Neural progenitor cell (in vitro differentiated cells): ENCODE measurements around the gene LSM8. TPM values are rescaled to one million over a fixed set of nuclear protein-coding genes. Genes with fewer than 3 reads are reported as not detected.
"Not testable (repeated sequence)": the region's sequence is repeated elsewhere in the genome, so short reads cannot be mapped to it uniquely, and the experiment has no call there.

Experiments
- DNase-seq: peaks from one replicate; pipeline ENCODE4 v3.0.0-alpha.2; 2016; ENCODE audit warnings: low spot score
- H2AFZ ChIP-seq: fragments of 200-600 bp; sonication (generic); replicated peaks from 2 replicates; pipeline ENCODE4 v1.6.1; 2016; ENCODE audit warnings: antibody characterized with exemption
- H3F3A ChIP-seq: fragments of 200-600 bp; sonication (generic); 2 replicates; pipeline ENCODE4 v1.6.1; 2016; ENCODE audit warnings: antibody characterized with exemption, low read depth
- H3K27ac ChIP-seq: fragments of 200-600 bp; sonication (generic); 2 replicates; pipeline ENCODE4 v1.5.1; 2016; ENCODE audit warnings: mild to moderate bottlenecking
- H3K27me3 ChIP-seq: fragments of 200-600 bp; sonication (generic); 2 replicates; pipeline ENCODE4 v1.6.1; 2016; ENCODE audit warnings: mild to moderate bottlenecking, moderate library complexity
- H3K36me3 ChIP-seq: fragments of 200-600 bp; sonication (generic); 2 replicates; pipeline ENCODE4 v1.5.1; 2016
- H3K4me1 ChIP-seq: fragments of 200-600 bp; sonication (generic); 2 replicates; pipeline ENCODE4 v1.6.1; 2016; ENCODE audit warnings: mixed run types
- H3K4me2 ChIP-seq: fragments of 200-600 bp; sonication (generic); 2 replicates; pipeline ENCODE4 v1.6.1; 2016
- H3K4me3 ChIP-seq: fragments of 200-600 bp; sonication (generic); 2 replicates; pipeline ENCODE4 v1.5.1; 2016
- H3K79me2 ChIP-seq: fragments of 200-600 bp; sonication (generic); 2 replicates; pipeline ENCODE4 v1.6.1; 2016; ENCODE audit warnings: low read depth
- H3K9ac ChIP-seq: fragments of 200-600 bp; sonication (generic); 2 replicates; pipeline ENCODE4 v1.6.1; 2016
- H3K9me3 ChIP-seq: fragments of 200-600 bp; sonication (generic); 2 replicates; pipeline ENCODE4 v1.5.1; 2016; ENCODE audit warnings: low read depth
- H4K20me1 ChIP-seq: fragments of 200-600 bp; sonication (generic); 2 replicates; pipeline ENCODE4 v1.6.1; 2016; ENCODE audit warnings: low read depth
- H3K27ac Mint-ChIP-seq: 3 replicates; pipeline ENCODE4 v1.8.0; 2021; ENCODE audit warnings: mixed read lengths
- H3K27me3 Mint-ChIP-seq: 2 replicates; pipeline ENCODE4 v1.8.0; 2022; ENCODE audit warnings: low read depth, mild to moderate bottlenecking, inconsistent platforms, moderate library complexity, mixed read lengths; ENCODE audit not compliant: insufficient read depth
- H3K36me3 Mint-ChIP-seq: 3 replicates; pipeline ENCODE4 v1.8.0; 2021; ENCODE audit warnings: mixed read lengths
- H3K4me1 Mint-ChIP-seq: 3 replicates; pipeline ENCODE4 v1.8.0; 2021; ENCODE audit warnings: mixed read lengths
- H3K4me3 Mint-ChIP-seq: 3 replicates; pipeline ENCODE4 v1.8.0; 2021; ENCODE audit warnings: mild to moderate bottlenecking, moderate library complexity, mixed read lengths
- H3K9me3 Mint-ChIP-seq: 3 replicates; pipeline ENCODE4 v1.8.0; 2020; ENCODE audit warnings: mixed read lengths
- total RNA-seq: library from RNA; depleted of rRNA; stranded (reverse); fragments of >200 nt; gene quantifications from 2 replicates; pipeline ENCODE4 v1.2.3, GENCODE V29; 2015; ENCODE audit warnings: low replicate concordance
- TF ChIP-seq, protein P1 (sequence below): fragments of 200-600 bp; sonication (generic); IDR thresholded peaks from 2 replicates; pipeline ENCODE4 v1.5.1; 2017; ENCODE audit warnings: antibody characterized with exemption, mild to moderate bottlenecking

Gene LSM8
- total RNA-seq, 1 donor from 2014 or later, result 84.7 TPM

DNA sequence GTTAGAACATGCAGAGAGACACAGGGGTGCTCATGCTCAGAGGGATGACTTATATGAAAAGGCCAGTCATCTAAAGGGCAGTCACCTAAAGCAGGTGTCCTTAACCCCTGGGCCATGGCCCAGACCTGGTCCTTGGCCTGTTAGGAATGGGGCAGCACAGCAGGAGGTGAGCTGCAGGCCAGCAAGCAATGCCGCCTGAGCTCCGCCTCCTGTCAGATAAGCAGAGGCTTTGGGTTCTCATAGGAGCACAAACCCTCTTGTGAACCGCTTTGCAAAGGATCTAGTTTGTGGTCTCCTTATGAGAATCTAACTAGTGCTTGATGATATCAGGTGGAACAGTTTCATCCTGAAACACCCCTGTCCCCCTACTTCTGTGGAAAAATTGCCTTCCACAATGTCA is 55.0 kb downstream of the LSM8 start:
- peak; percentile 43 for DNase-seq
- H3K27ac Mint-ChIP-seq, result no peak overlapping the region
- TF ChIP-seq, protein P1, sequence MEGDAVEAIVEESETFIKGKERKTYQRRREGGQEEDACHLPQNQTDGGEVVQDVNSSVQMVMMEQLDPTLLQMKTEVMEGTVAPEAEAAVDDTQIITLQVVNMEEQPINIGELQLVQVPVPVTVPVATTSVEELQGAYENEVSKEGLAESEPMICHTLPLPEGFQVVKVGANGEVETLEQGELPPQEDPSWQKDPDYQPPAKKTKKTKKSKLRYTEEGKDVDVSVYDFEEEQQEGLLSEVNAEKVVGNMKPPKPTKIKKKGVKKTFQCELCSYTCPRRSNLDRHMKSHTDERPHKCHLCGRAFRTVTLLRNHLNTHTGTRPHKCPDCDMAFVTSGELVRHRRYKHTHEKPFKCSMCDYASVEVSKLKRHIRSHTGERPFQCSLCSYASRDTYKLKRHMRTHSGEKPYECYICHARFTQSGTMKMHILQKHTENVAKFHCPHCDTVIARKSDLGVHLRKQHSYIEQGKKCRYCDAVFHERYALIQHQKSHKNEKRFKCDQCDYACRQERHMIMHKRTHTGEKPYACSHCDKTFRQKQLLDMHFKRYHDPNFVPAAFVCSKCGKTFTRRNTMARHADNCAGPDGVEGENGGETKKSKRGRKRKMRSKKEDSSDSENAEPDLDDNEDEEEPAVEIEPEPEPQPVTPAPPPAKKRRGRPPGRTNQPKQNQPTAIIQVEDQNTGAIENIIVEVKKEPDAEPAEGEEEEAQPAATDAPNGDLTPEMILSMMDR, result no peak

DNA sequence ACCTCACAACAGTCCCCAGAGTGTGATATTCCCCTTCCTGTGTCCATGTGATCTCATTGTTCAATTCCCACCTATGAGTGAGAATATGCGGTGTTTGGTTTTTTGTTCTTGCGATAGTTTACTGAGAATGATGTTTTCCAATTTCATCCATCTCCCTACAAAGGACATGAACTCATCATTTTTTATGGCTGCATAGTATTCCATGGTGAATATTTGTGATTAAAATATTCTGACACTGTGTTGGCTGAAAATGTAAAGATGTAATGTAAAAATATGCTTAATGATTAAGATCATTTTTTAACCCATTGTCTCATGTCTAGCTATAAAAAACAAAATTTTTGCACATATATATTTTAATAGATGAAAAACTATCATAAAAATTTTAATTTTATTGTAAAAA is 56.4 kb downstream of the LSM8 start:
- not testable (repeated sequence) for H3K4me1 ChIP-seq, H3K27ac Mint-ChIP-seq

More for the DNA sequence above, 55.0 kb downstream of the LSM8 start:
- Histone ChIP-seq H3K4me3 (no peak overlapping the region), H3K4me2 (no peak overlapping the region), H3K36me3 (no peaks in the 10 kb centered on the region), H3F3A (no peaks in the 10 kb centered on the region), H3K79me2 (no peaks in the 10 kb centered on the region), H3K9me3 (no peaks in the 10 kb centered on the region), H2AFZ (no peak overlapping the region), H3K27ac (no peak overlapping the region), H4K20me1 (no peaks in the 10 kb centered on the region), H3K4me1 (no peaks in the 10 kb centered on the region), H3K27me3 (no peaks in the 10 kb centered on the region), H3K9ac (no peak overlapping the region)
- Mint-ChIP-seq H3K36me3 (no peaks in the 10 kb centered on the region), H3K4me3 (no peak overlapping the region), H3K4me1 (no peaks in the 10 kb centered on the region), H3K27me3 (no peaks in the 10 kb centered on the region), H3K9me3 (no peaks in the 10 kb centered on the region)

More for the DNA sequence above, 56.4 kb downstream of the LSM8 start:
- not testable (repeated sequence) for H4K20me1 ChIP-seq, H3K9me3 ChIP-seq, H3K36me3 Mint-ChIP-seq, H3K79me2 ChIP-seq, H3F3A ChIP-seq, H3K27me3 Mint-ChIP-seq, H3K27ac ChIP-seq, H3K9me3 Mint-ChIP-seq, H3K4me3 ChIP-seq, H3K4me3 Mint-ChIP-seq, H3K4me2 ChIP-seq, DNase-seq, H3K27me3 ChIP-seq, H3K36me3 ChIP-seq, H3K9ac ChIP-seq, H2AFZ ChIP-seq, H3K4me1 Mint-ChIP-seq

Other genes starting within 250 kb of the LSM8 start
- gene ANKRD7, start 40.5 kb downstream of the LSM8 start, total RNA-seq, result not detected in 2 replicates